ENCODE measurements around the gene GALNTL6.

GALNTL6 gene

DNA sequence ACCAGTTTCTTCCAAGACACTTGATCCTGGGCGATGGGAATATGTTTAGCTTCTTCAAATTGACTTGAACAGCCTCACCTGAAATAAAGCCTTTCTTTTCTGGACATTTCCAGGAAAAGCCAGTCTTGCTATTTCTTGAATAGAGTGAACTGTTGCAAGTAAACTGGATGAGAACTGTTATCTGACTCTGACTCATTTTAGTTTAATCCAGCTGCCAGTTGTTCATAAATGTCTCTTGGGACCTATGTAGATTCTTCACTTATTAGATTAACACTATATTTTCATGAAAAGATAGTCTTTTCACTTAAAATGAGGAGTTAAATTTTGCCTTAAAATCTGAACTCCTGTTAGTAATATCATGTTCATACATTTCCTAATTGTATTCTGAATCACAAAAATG, 740.0 kb downstream of the GALNTL6 start:
- H3K4me3 ChIP-seq (ENCODE audit: low read length, poor library complexity, severe bottlenecking): no peak overlapping the region
- H3F3A ChIP-seq (ENCODE audit: low read depth): no peaks in the 10 kb centered on the region
- no peak overlapping the region for H3K4me2 ChIP-seq (ENCODE audit: low read depth, low read length, poor library complexity, severe bottlenecking)
- no peaks in the 10 kb centered on the region for H3K4me1 ChIP-seq (ENCODE audit: insufficient read depth, low read length, poor library complexity, severe bottlenecking)
- no peak overlapping the region for H2AFZ ChIP-seq (ENCODE audit: low read length)
- H3K27me3 ChIP-seq (ENCODE audit: insufficient read depth, low read length, poor library complexity, severe bottlenecking): no peaks in the 10 kb centered on the region
- no peak overlapping the region for H3K9ac ChIP-seq (ENCODE audit: low read depth, low read length, poor library complexity, severe bottlenecking)
- H3K9me2 ChIP-seq (replicated peaks; ENCODE audit: low read depth, low read length): no peaks in the 10 kb centered on the region
- H3K9me3 ChIP-seq (ENCODE audit: insufficient read depth, low read depth, low read length): no peaks in the 10 kb centered on the region
- H3K79me2 ChIP-seq (ENCODE audit: insufficient read depth, low read length): no peaks in the 10 kb centered on the region
- TF ChIP-seq, protein P1, sequence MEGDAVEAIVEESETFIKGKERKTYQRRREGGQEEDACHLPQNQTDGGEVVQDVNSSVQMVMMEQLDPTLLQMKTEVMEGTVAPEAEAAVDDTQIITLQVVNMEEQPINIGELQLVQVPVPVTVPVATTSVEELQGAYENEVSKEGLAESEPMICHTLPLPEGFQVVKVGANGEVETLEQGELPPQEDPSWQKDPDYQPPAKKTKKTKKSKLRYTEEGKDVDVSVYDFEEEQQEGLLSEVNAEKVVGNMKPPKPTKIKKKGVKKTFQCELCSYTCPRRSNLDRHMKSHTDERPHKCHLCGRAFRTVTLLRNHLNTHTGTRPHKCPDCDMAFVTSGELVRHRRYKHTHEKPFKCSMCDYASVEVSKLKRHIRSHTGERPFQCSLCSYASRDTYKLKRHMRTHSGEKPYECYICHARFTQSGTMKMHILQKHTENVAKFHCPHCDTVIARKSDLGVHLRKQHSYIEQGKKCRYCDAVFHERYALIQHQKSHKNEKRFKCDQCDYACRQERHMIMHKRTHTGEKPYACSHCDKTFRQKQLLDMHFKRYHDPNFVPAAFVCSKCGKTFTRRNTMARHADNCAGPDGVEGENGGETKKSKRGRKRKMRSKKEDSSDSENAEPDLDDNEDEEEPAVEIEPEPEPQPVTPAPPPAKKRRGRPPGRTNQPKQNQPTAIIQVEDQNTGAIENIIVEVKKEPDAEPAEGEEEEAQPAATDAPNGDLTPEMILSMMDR (conservative IDR thresholded peaks at IDR 0.05; ENCODE audit: low read length): no peak
- no peak for TF ChIP-seq EZH2phosphoT487 (IDR thresholded peaks at IDR 0.05; ENCODE audit: borderline replicate concordance)
- H3K36me3 ChIP-seq (ENCODE audit: insufficient read depth, low read length): no peaks in the 10 kb centered on the region
- H4K20me1 ChIP-seq (ENCODE audit: insufficient read depth, low read length, poor library complexity, severe bottlenecking): no peaks in the 10 kb centered on the region

DNA sequence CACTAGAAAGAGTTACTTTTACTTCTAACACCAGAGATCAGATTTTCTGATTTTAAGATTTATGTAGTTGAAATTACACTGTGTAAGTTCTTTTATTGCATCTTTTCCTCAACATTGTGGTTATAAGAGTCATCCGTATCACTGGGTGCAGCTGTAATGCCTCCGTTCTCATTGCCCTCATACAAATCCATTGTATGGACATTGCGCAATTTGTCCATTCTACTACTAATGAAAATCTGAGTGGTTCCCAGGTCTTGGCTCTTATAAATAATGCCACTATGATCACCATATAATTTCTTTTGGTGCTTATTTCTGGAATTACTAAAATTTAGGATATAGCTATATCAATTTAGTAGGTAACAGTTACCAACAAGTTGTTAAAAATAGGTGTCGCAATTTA, 741.4 kb downstream of the GALNTL6 start:
- no peak overlapping the region for H3K4me3 ChIP-seq (ENCODE audit: low read length, poor library complexity, severe bottlenecking)
- no peak for TF ChIP-seq EZH2phosphoT487 (IDR thresholded peaks at IDR 0.05; ENCODE audit: borderline replicate concordance)
- TF ChIP-seq, protein P1 (conservative IDR thresholded peaks at IDR 0.05; ENCODE audit: low read length): no peak

DNA sequence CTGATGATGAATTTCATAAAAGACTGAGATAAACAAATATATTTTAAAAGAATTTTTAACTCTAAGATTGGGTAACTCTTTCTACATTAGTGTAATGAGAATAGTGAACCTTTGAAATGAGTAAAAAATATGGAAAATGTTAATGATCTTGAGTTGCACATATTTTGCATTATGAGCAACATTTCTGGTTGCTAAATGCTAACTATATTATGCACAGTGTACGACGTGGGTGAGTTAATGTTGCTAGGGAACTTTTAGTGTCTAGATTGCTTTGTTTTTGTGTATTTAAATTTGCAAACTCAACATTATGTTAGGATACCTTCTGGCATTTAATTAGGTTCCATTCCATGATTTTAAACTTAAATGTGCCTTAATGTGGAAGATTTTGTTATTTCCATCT, 742.5 kb downstream of the GALNTL6 start:
- Histone ChIP-seq H3K4me2 (ENCODE audit: low read depth, low read length, poor library complexity, severe bottlenecking) (no peak overlapping the region), H3K4me1 (ENCODE audit: insufficient read depth, low read length, poor library complexity, severe bottlenecking) (no peaks in the 10 kb centered on the region), H3K36me3 (ENCODE audit: insufficient read depth, low read length) (no peaks in the 10 kb centered on the region)

More for the DNA sequence above, 741.4 kb downstream of the GALNTL6 start:
- H4K20me1 ChIP-seq (ENCODE audit: insufficient read depth, low read length, poor library complexity, severe bottlenecking): no peaks in the 10 kb centered on the region
- H3K27me3 ChIP-seq (ENCODE audit: insufficient read depth, low read length, poor library complexity, severe bottlenecking): no peaks in the 10 kb centered on the region
- no peaks in the 10 kb centered on the region for H3K4me1 ChIP-seq (ENCODE audit: insufficient read depth, low read length, poor library complexity, severe bottlenecking)
- H3F3A ChIP-seq (ENCODE audit: low read depth): no peaks in the 10 kb centered on the region
- H2AFZ ChIP-seq (ENCODE audit: low read length): no peak overlapping the region
- no peaks in the 10 kb centered on the region for H3K9me2 ChIP-seq (replicated peaks; ENCODE audit: low read depth, low read length)
- no peak overlapping the region for H3K4me2 ChIP-seq (ENCODE audit: low read depth, low read length, poor library complexity, severe bottlenecking)
- H3K9me3 ChIP-seq (ENCODE audit: insufficient read depth, low read depth, low read length): no peaks in the 10 kb centered on the region
- no peaks in the 10 kb centered on the region for H3K79me2 ChIP-seq (ENCODE audit: insufficient read depth, low read length)
- H3K36me3 ChIP-seq (ENCODE audit: insufficient read depth, low read length): no peaks in the 10 kb centered on the region
- H3K9ac ChIP-seq (ENCODE audit: low read depth, low read length, poor library complexity, severe bottlenecking): no peak overlapping the region

More for the DNA sequence above, 742.5 kb downstream of the GALNTL6 start:
- Histone ChIP-seq H3K79me2 (ENCODE audit: insufficient read depth, low read length) (no peaks in the 10 kb centered on the region), H3K9me3 (ENCODE audit: insufficient read depth, low read depth, low read length) (no peaks in the 10 kb centered on the region), H3K4me3 (ENCODE audit: low read length, poor library complexity, severe bottlenecking) (no peak overlapping the region), H2AFZ (ENCODE audit: low read length) (no peak overlapping the region), H4K20me1 (ENCODE audit: insufficient read depth, low read length, poor library complexity, severe bottlenecking) (no peaks in the 10 kb centered on the region), H3F3A (ENCODE audit: low read depth) (no peaks in the 10 kb centered on the region), H3K9ac (ENCODE audit: low read depth, low read length, poor library complexity, severe bottlenecking) (no peak overlapping the region), H3K9me2 (replicated peaks; ENCODE audit: low read depth, low read length) (no peaks in the 10 kb centered on the region), H3K27me3 (ENCODE audit: insufficient read depth, low read length, poor library complexity, severe bottlenecking) (no peaks in the 10 kb centered on the region)
- TF ChIP-seq EZH2phosphoT487 (IDR thresholded peaks at IDR 0.05; ENCODE audit: borderline replicate concordance): no peak
- TF ChIP-seq, protein P1 (conservative IDR thresholded peaks at IDR 0.05; ENCODE audit: low read length): no peak
